ENCODE data around the gene SUGCT.
"Not testable (repeated sequence)": the region's sequence is repeated elsewhere in the genome, so short reads cannot be mapped to it uniquely, and the experiment has no call there.

The SUGCT gene

DNA sequence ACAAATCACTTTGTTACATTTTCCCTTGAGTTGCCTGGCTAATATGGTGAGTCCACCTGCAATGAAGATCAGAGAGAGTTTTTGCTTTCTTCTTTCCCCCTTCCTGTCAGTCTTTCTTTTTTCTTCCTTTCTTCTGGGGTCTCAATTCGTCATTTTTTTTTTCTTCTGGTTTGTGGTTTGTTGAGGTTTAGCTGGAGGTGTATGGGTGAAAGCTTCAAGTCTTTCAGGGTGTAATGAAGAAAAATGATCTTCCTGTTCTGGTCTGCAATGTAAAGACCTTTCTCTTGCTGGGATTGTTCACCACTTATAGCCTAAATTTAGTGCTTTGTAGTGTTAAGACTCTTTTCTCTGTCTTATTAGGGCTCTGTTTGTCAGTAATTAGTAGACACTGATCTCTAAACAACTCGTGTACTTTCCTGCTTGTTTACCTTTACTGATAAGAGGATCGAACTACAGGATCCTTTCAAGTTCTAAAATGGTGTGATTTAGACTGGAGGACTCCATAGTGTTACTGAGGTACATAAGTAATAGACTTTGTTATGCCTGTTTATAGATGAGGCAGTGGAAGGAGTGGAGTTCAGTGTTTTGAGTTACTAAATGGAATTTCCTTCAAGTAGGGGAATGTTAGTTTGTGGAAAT, 129.1 kb downstream of the SUGCT start:
- DNase-seq (ENCODE audit: low spot score): no peak

DNA sequence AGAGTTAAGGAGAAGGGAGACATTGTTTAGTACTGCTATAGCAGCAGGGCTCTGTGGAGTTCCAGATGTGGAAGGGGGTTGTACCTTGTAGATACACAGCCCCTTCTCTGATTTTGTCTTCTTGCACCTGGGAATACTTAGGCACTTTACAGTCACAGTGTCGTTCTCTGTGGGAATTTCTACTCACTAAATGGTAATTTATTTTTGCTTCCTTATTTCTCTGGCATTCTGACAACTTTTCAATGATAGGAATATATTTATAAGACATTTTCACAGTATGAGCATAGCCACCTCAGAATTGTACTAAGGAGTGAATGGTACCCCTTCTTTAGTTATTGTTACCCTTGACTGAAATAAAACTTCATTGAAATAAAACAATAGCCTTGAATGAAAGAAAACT, 132.8 kb downstream of the SUGCT start:
- no peak for DNase-seq (ENCODE audit: low spot score)

DNA sequence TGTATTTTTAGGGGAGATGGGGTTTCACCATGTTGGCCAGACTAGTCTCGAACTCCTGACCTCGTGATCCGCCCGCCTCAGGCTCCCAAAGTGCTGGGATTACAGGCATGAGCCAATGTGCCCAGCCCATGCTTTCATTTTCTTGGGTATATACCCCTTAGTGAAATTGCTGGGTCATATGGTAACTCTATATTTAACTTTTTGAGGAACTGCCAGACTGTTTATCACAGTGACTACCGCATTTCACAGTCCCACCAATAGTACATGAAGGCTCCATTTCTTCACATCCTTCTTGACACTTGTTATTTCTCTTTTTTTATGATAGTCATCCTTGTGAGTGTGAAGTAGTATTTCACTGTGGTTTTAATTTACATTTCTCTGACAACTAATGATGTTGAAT, 134.0 kb downstream of the SUGCT start:
- DNase-seq (ENCODE audit: low spot score): not testable (repeated sequence)

DNA sequence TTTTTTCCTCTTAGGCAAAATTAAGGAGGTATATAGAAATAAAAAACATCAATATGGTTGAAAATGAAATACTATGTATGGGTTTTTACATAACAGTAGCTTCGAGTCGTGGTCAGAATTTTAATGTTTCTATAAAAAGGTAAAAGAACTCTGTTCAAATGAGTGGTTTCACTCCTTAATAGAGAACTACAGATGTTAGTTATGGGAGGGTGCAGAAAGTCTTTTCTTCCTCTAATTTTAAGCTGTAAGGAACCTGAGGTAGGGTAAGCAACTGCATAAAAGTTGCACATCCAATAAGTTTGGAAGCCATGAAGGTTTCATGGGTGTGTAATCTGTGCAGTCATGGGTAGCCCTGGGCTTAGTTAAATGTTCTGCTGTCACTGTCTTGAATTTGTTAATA, 141.3 kb downstream of the SUGCT start:
- DNase-seq (ENCODE audit: low spot score): no peak

DNA sequence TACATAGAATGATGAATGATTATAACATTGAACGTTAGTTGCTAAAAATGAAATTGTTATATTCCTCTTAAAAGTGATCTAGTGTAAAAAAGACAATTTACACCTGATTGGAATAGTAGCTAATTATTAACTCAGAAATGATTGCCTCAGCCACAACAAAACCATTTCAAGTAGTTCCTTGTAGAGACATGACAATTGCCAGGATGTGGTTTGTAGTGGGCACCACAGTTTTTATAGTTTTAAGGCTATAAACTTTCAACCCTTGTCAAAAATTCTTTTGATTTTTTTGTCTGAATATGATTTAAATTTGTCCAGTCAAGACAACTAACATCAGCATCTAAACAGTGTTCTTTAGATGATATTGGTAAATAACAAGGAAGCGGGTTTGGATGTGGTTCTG, 145.2 kb downstream of the SUGCT start:
- DNase-seq (ENCODE audit: low spot score): no peak

DNA sequence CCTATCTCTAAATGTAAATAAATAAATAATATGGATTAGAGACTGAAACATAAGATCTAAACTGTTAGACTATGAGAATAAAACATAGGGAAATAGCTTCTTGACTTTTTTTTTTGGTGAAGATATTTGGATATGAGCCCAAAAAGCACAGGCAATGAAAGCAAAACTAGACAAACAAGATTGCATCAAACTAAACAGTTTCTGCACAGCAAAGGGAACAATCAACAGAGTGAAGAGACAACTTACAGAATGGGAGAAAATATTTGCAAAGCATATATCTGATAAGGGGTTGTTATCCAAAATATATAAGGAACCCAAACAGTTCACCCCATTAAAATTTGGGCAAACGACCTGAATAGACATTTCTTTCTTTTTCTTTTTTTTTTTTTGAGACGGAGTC, 148.1 kb downstream of the SUGCT start:
- no peak for DNase-seq (ENCODE audit: low spot score)

DNA sequence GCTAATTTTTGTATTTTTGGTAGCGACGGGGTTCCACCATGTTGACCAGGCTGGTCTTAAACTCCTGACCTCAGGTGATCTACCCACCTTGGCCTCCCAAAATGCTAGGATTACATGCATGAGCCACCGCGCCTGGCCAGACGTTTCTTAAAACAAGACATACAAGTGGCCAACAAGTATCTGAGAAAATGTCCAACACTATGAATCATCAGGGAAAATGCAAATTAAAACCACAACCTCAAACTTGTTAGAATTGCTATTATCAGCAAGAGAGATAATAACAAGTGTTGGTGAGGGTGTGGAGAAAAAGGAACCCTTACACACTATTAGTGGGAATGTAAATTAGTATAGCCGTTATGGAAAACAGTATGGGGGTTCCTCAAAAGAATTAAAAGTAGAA, 148.6 kb downstream of the SUGCT start:
- no peak for DNase-seq (ENCODE audit: low spot score)

DNA sequence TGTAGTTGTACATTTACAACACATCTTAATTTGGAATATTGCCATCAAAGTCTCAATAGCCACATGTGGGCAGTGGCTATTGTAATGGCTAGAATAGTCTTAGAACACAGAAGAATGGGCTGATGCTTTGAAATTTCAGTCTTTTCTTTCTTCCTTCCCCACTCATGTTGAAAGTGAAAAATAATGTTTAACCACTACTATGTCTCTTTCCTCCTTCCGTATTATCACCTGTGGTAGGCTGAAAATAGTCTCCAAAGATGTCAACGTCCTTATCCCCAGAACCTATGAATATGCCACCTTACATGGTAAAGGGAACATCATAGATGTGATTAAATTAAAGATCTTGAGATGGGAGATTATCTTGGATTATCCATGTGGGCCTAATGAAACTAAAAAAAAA, 154.0 kb downstream of the SUGCT start:
- no peak for DNase-seq (ENCODE audit: low spot score)

DNA sequence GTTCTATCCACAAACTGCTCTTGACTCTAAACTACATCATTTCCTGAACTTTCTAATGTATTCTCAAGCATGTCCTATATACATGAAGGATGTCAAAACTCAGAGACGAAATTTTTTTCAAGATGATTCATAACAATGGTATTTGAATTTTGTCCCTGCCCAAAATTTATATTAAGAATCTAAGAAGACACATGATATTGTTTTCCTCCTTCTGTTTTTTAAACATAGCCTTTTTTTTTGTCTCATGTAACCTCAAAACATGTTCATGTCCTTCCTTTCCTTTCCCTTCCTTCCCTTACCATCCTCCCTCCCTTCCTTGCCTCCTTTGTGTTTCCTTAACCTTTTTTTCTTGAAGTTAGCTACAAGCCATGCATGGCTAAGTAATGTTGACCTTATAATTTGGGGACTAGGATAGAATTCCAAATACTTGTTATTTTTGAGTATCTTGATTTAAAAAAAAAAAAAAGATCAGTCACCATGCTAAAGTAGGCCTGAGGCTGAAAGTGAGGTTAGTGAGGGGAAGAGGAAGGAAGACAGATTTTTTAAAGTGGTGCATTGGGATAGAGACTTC, 163.0 kb downstream of the SUGCT start:
- DNase-seq (ENCODE audit: low spot score): no peak

DNA sequence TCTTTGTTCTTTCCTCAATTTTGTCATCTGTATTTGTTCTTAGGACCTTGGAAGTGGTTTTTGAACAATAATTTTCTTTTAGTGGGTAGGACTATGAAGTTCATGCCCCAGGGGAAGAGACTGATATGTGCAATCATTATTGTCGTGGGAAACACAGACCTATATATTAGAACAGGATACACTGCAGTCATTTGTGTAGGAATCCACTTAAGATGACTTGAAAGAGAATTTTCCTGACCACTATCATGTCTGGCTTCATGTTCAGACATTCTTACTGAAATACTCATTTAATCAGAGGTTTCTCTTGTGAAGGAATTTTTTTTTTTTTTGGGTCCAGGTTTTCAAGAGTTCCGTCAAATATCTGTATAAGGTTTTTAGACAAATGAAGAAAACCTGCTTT, 163.6 kb downstream of the SUGCT start:
- DNase-seq (ENCODE audit: low spot score): peak; percentile 35

DNA sequence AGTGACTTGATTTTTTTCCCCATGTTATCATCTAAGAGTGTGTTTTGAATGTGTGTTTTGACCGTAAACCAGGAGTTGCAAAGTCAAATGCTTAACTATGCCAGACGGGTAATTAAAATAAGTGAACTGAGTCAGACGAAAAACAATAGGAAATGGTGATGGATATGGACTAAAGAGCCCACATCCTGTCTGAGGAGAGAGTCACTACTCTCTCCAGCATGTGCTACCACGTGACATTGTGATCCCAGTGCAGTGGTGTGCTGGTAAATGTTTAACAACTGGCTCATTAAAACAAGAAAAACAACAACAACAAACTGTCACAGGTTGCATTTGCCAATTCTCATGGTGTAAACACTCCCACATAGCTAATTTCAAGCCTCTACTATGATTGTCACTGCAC, 164.3 kb downstream of the SUGCT start:
- DNase-seq (ENCODE audit: low spot score): peak; percentile 68

DNA sequence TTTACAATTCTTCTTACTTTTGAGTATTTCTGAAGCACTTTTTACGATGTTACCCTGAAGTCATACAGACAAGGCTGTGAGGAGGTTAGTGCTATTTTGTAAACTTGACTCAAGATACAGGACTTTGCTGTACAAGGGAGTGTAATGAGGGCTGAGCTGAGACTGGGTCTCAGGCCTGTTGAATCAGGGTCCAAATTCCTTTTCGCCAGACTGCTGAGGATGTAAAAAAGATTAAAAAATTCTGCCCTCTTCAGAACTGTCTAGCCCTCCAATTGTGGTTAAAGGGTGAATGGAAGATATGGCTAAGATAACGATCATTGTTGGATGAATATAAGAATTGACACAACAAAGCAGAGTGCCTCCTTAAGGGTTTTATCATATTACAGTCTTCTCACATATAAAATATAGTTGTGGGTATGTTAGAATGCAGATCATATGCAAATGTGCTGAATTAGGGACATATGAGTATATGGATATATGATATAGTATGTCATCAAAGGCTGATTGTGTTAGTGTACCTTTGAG, 165.4 kb downstream of the SUGCT start:
- no peak for DNase-seq (ENCODE audit: low spot score)

DNA sequence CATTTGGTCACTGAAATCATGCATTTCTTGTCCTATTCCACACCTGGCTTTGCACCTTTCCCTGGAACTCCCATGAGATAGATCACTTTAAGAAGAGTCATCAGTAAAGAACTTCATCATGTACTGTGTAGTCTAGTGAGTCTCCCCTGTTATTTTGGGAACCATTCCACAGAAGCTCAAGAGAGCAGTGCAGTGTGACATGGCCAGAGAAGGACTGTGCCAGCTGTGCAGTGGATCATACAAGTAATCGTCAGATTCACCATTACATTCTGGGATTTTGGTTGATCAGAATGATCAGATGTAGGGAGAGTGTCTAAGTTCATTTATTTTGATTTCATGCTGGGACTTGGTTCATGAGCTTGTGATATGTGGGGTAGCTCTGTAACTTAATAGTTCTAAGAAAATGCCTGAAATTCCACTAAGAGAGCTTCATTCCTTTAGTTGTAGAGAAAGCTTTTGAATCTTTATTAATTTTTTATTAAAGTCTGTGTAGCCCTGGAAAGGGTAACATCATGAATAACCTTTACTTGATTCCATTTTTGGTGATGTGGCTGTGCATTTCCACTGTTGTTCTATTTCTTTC, 166.8 kb downstream of the SUGCT start:
- peak; percentile 35 for DNase-seq (ENCODE audit: low spot score)

DNA sequence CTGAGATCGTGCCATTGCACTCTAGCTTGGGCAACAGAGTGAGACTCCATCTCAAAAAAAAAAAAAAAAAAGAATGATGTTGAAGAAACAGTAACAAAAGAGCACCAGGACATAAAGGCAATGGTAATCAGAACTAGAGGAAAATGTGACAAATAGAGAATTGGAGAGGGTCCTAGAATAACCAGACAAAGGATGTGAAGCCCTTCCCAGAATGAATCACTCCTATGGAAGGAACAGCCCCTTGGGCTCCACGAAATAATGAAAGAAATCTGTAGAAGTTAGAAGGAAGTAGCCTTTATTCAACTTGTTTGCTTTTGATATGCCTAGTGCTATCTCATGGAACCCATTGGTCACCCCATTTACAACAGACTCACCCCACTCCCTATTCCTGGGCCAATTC, 169.2 kb downstream of the SUGCT start:
- DNase-seq (ENCODE audit: low spot score): no peak

DNA sequence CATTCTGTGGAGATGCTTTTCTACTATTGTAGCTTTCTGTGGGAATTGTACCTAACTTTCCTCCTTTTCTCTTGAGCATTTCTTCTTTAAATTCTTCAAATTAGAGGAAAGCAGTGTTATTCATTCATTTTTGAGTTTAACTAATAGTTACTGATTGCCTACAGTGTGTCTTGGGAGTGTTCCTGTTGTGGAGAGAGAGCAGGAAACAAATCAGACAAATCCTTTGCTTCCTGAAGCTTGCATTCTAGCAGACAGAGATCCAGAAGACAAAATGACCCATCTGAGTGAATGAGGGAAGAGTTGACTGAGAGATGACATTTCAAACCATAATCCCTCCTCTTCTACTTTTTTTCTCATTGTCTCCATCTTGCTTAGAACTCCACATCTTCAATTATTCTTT, 170.4 kb downstream of the SUGCT start:
- no peak for DNase-seq (ENCODE audit: low spot score)

DNA sequence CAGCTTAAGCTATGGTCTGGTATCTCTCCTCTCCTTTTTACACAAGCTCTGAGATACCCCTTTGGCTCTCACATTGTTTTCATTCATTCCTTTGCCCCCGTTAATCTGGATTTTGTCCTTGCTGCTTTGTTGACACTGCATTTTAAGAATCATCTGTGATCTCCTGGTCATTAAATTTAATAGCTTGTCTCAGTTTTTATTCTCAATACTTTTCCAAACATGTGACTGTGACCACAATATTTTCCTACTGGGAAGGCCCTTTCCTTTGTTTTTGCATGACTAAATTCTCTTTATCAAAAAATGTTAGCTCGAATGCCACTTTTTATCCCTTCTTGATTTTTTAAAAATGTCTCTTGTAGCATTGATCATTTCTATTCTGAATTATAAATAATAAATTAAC, 171.2 kb downstream of the SUGCT start:
- DNase-seq (ENCODE audit: low spot score): no peak

DNA sequence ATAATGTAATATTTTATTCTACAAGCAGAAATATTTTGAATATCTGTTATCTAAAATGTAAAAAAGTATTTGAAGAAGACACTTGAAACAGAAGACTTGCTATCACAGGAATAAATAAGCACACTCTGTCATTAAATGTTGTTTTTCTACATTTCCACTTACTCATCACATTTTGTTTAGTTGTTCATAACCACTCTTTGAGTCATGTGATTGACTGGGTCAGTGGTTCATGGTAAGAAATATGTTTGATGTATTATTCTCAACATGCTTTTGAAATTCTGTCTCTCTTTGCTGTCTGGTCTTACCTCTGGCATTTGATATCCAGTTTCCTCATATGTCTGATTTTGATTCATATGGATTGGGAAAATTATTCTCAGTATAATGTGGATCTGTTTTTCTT, 171.8 kb downstream of the SUGCT start:
- DNase-seq (ENCODE audit: low spot score): peak; percentile 18

DNA sequence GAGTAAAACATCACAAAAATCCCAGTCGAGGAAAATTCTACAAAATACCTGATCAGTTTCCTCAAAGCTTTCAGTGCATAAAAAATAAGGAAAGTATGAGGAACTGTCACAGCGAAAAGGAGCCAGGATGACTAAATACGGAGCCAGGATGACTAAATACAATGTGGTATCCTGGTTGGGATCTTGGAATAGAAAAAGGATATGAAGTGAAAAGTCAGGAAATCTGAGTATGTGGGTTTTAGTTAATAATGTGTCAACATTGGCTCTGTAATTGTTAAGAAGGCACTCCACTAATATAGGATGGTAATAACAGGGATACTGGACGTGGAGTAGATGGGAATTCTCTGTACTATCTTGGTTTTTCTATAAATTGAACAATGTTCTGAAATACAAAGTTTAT, 175.5 kb downstream of the SUGCT start:
- no peak for DNase-seq (ENCODE audit: low spot score)

DNA sequence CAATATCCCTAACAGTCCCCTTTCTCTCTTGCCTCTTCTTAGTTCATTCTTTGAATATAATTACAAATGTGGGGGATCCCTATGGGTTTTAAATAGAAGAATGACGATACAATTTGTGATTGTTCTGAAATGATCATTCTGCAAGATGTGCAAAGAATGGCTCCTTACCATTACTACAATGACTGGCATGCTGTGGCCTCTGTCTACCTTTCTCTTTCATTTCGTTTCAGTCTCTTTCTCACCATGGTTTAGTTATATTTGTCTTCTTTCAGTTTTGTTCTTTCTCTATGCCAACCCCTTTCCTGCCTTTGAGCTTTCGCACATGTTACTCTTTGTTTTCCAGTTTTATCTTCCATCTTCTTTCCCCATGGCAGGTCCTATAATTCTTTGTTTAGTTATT, 176.5 kb downstream of the SUGCT start:
- DNase-seq (ENCODE audit: low spot score): no peak

DNA sequence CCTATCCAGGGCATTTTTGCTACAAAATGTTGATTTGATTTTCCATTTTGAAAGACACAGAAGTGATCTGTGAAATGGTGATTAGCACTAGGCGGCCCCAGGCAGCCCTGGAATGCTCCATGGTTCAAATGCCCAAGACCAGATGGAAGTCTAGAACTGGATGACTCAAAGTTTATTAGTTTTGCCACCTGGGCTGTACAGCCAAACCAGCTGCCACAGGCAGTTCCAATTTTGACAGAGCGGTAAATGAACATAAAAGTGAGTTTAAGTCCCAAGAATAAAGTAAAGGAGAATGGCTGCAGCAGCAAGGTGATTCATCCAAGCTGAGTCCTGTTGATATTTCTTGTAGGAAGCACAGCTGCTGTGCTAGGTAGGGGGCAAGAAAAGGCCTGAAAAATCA, 180.5 kb downstream of the SUGCT start:
- DNase-seq (ENCODE audit: low spot score): no peak

DNA sequence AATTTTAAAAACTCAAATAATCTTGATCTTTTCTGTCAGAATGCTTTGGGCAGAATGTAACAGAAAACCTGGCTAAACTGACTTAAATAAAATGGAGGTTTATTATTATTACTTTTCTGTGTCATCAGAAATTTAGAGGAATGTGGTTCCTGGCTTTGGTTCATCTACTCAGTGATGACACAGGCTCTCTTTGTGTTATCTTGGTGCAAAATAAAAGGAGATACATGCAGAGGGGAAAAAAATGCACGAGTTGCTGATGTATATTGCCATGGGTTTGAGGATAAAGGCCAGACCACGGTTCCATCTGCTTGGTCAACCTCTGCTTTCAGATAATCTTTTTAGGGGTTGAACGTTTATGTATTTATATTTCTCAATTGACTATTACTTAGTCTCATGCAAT, 181.4 kb downstream of the SUGCT start:
- DNase-seq (ENCODE audit: low spot score): no peak

DNA sequence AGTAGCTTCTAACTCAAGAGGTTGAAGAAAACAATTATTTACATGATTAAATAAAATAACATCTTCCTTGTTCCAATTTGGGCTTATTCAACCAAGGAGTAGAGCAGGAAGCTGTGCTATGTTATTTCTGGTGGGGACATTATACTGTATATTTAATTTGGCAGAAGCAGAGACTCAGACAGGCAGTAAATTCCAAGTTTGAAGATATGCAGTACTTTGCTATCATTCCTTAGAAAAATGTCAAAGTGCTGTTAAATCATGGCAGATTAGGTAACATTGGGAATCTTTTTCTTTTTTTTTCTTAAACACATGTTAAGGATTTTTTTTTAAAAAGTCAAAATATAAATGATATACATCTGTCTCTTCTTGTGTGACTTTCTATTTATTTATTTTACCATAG, 190.1 kb downstream of the SUGCT start:
- no peak for DNase-seq (ENCODE audit: low spot score)

DNA sequence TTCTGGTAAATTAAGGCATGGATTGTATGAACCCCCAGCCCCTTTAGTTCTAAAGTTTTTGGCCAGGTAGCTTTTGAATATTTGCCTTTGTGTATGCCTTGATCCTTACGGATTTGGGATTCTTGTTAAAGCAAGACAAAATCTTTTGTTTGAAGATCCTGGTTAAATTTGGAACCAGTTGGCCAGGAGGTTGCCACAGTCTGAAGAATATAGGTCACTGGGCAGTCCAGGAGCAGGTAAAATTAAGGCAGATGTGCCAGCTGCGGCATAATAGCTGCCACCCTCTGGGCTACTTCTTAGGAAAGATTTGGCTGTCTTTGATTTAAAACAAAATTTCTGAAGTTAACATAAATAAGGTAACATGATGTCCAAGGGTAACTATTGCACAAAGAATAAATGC, 192.3 kb downstream of the SUGCT start:
- no peak for DNase-seq (ENCODE audit: low spot score)

DNA sequence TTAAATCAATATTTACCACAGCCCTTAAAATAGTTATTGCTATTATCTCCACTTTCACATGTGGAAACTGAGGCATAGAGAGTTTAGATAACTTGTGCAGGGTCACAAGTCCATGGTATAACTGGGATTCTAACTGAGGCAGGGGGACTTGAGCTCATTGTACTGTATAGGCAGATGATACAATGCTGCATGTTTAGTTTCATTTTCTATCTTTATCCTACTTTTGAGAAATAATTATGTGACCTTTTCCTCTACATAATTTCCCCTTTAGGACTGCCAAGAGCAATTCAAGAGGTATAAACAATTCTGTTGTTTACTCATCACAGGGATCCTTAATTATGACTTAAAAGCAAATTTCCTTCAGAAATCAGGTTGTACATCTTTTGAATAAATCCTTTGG, 193.1 kb downstream of the SUGCT start:
- DNase-seq (ENCODE audit: low spot score): no peak
